Measurements from ENCODE around the gene SYPL1.

SYPL1 gene

DNA sequence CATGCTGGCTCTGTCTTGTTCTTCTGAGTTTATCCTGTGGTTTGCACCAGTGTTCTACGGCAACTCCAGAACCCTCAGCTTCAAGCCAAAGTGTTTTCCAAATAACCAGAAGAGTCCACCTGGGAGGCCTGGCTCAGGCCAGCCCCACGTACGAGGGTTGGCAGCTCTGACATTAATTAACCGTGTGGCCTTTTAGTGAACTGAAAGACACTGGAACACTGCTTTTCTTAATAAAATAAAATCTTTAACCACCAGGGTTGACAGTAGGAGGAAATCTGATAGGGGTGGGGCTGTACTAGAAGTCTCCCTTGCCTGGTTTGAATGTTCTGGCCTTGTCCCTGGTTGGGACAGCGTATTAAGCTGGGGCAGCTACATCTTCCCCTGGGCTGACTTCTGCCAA is 64.9 kb downstream of the SYPL1 start:
- no peak overlapping the region for H3K27ac ChIP-seq (ENCODE audit: low read depth, low read length)
- H3K9me3 ChIP-seq (ENCODE audit: control insufficient read depth in 1 of 2, low read length in 2 of 2): no peaks in the 10 kb centered on the region
- H3K36me3 ChIP-seq (ENCODE audit: control insufficient read depth in 1 of 2, insufficient read depth in 2 of 2, low read length in 2 of 2): no peaks in the 10 kb centered on the region
- no peaks in the 10 kb centered on the region for H3K4me1 ChIP-seq (ENCODE audit: control insufficient read depth in 1 of 2, insufficient read depth in 2 of 2, low read length in 2 of 2)
- H3K9ac ChIP-seq (ENCODE audit: low read depth in 1 of 2, low read length in 2 of 2): no peak overlapping the region
- H3K4me3 ChIP-seq (ENCODE audit: low read depth in 1 of 2, low read length in 2 of 2): no peak overlapping the region
- H3K27me3 ChIP-seq (ENCODE audit: control insufficient read depth in 1 of 2, insufficient read depth in 2 of 2, low read length in 2 of 2): peaks cover 0 to 4% of the 10 kb centered on the region in 2 donors

DNA sequence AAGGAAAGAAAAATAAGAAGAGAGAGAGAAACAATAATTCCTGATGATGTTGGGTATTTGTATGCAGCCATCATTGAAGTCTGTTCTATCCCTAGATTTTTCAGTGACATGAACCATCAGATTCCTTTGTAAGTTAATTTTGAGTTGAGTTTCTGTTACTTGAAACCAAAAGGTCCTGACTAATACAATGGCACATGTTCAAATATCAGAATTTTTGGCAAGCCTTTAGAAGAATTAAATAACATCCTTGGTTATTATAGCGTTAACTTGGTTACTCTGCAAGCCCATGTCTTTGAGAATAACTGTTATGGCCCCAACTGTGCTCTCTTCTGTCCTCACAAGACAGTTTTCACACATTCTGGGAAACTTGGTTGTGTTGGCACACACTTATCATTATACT is 66.5 kb downstream of the SYPL1 start:
- Histone ChIP-seq H3K36me3 (ENCODE audit: control insufficient read depth in 1 of 2, insufficient read depth in 2 of 2, low read length in 2 of 2) (no peaks in the 10 kb centered on the region), H3K9me3 (ENCODE audit: control insufficient read depth in 1 of 2, low read length in 2 of 2) (no peaks in the 10 kb centered on the region), H3K4me3 (ENCODE audit: low read depth in 1 of 2, low read length in 2 of 2) (no peak overlapping the region), H3K4me1 (ENCODE audit: control insufficient read depth in 1 of 2, insufficient read depth in 2 of 2, low read length in 2 of 2) (no peaks in the 10 kb centered on the region), H3K9ac (ENCODE audit: low read depth in 1 of 2, low read length in 2 of 2) (no peak overlapping the region), H3K27me3 (ENCODE audit: control insufficient read depth in 1 of 2, insufficient read depth in 2 of 2, low read length in 2 of 2) (peaks cover 0 to 4% of the 10 kb centered on the region in 2 donors), H3K27ac (ENCODE audit: low read depth, low read length) (no peak overlapping the region)

DNA sequence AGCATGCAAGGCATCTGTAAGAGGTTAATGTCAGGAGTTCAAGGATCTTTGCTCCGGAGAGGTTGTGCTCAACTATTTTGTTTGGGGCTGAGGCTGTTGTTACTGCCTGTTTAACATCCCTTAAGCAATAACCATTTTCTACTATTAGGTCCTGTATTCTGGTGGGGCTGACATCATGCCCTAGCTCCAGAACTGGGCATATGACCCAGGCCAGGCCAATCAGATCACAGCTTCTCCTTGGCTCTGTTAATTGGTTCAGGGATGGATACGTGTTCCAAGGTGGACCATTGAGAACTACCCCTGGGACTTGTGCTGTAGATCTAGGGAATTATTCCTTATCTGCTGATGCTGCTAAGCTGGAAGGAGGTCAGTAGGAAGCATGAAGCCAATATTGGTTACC is 67.0 kb downstream of the SYPL1 start:
- no peak overlapping the region for H3K9ac ChIP-seq (ENCODE audit: low read depth in 1 of 2, low read length in 2 of 2)
- H3K27me3 ChIP-seq (ENCODE audit: control insufficient read depth in 1 of 2, insufficient read depth in 2 of 2, low read length in 2 of 2): peaks cover 0 to 4% of the 10 kb centered on the region in 2 donors
- H3K9me3 ChIP-seq (ENCODE audit: control insufficient read depth in 1 of 2, low read length in 2 of 2): no peaks in the 10 kb centered on the region

DNA sequence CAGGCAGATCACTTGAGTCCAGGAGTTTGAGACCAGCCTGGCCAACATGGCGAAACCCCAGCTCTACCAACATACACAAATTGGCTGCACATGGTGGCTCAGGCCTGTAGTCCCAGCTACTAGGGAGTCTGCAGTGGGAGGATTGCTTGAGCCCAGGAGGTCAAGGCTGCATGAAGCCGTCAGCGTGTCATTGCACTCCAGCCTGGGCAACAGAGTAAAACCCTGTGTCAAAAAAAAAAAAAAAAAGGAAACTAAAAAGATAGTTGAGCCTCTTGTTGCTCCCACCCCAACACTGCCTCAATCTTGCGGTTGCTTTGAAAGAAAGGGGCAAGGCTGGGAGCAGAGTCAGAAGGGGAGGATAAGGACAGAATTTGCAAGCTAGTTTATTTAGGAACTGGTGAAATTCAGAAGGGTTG is 69.9 kb downstream of the SYPL1 start:
- no peaks in the 10 kb centered on the region for H3K4me1 ChIP-seq (ENCODE audit: control insufficient read depth in 1 of 2, insufficient read depth in 2 of 2, low read length in 2 of 2)
- H3K27ac ChIP-seq (ENCODE audit: low read depth, low read length): no peak overlapping the region
- no peaks in the 10 kb centered on the region for H3K36me3 ChIP-seq (ENCODE audit: control insufficient read depth in 1 of 2, insufficient read depth in 2 of 2, low read length in 2 of 2)
- peaks cover 0 to 4% of the 10 kb centered on the region in 2 donors for H3K27me3 ChIP-seq (ENCODE audit: control insufficient read depth in 1 of 2, insufficient read depth in 2 of 2, low read length in 2 of 2)
- H3K4me3 ChIP-seq (ENCODE audit: low read depth in 1 of 2, low read length in 2 of 2): no peak overlapping the region
- H3K9ac ChIP-seq (ENCODE audit: low read depth in 1 of 2, low read length in 2 of 2): no peak overlapping the region
- H3K9me3 ChIP-seq (ENCODE audit: control insufficient read depth in 1 of 2, low read length in 2 of 2): no peaks in the 10 kb centered on the region

More for the DNA sequence above, 67.0 kb downstream of the SYPL1 start:
- Histone ChIP-seq H3K4me3 (ENCODE audit: low read depth in 1 of 2, low read length in 2 of 2) (no peak overlapping the region), H3K27ac (ENCODE audit: low read depth, low read length) (no peak overlapping the region), H3K4me1 (ENCODE audit: control insufficient read depth in 1 of 2, insufficient read depth in 2 of 2, low read length in 2 of 2) (no peaks in the 10 kb centered on the region), H3K36me3 (ENCODE audit: control insufficient read depth in 1 of 2, insufficient read depth in 2 of 2, low read length in 2 of 2) (no peaks in the 10 kb centered on the region)

DNA sequence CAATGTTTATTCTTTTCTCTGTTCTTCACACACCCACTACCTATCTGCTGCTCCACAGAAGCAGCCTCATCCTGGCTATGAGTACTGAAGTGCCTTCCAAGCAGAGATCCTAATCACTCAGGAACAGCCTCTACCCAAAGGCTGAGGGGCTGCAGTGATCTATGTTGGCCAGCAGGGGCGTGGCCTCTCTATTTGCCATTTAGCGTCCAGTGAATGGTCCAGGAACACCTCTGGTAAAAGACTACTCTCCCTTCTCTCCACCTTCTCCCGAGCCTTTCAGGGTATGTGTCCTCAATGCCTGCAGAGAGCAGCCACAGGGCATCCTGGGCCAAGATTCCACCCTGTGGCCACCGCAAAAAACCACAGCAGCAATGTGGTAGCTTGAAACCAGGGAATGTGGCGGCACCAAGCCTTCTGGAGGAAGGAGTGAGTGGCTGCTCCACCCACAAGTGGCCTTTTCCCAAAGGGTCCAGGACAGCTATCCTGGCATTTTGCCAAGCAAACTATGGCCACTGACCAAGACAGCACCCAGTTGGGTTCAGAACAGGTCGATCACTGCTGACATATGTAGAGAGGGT is 70.9 kb downstream of the SYPL1 start:
- Histone ChIP-seq H3K9ac (ENCODE audit: low read depth in 1 of 2, low read length in 2 of 2) (no peak overlapping the region), H3K36me3 (ENCODE audit: control insufficient read depth in 1 of 2, insufficient read depth in 2 of 2, low read length in 2 of 2) (no peaks in the 10 kb centered on the region), H3K27me3 (ENCODE audit: control insufficient read depth in 1 of 2, insufficient read depth in 2 of 2, low read length in 2 of 2) (peaks cover 0 to 4% of the 10 kb centered on the region in 2 donors), H3K4me3 (ENCODE audit: low read depth in 1 of 2, low read length in 2 of 2) (no peak overlapping the region), H3K27ac (ENCODE audit: low read depth, low read length) (no peak overlapping the region), H3K9me3 (ENCODE audit: control insufficient read depth in 1 of 2, low read length in 2 of 2) (no peaks in the 10 kb centered on the region), H3K4me1 (ENCODE audit: control insufficient read depth in 1 of 2, insufficient read depth in 2 of 2, low read length in 2 of 2) (no peaks in the 10 kb centered on the region)

All from duodenal mucosa (tissue), 2 donors.